Natural killer cell (primary cell): Measurements from ENCODE around the gene SH3PXD2A. TPM values are rescaled to one million over a fixed set of nuclear protein-coding genes. Genes with fewer than 3 reads are reported as not detected.

Experiments used
- ATAC-seq, 3 donors: fragments of 150-1000 bp in 2 of 3; fragments of 200-7000 bp in 1 of 3; cut with Tn5 transposase; 1 replicate in 1 of 3; 2 replicates in 2 of 3; pipeline ENCODE4 v1.10.0; 2021; ENCODE audit warnings: mild to moderate bottlenecking in 2 of 3, moderate library complexity in 2 of 3
- DNase-seq, 2 donors: peaks; one replicate each; pipeline versions ENCODE4 v3.0.0 to v3.0.0-alpha.2; 2013 to 2021; ENCODE audit warnings: mixed read lengths in 1 of 2
- H3K27ac ChIP-seq: one replicate; pipeline ENCODE4 v1.5.1; 2013; ENCODE audit warnings: mild to moderate bottlenecking, low read length
- H3K27me3 ChIP-seq: one replicate; pipeline ENCODE4 v1.6.1; 2013; ENCODE audit warnings: low read length; ENCODE audit not compliant: control insufficient read depth, insufficient read depth
- H3K36me3 ChIP-seq: one replicate; pipeline ENCODE4 v1.6.1; 2013; ENCODE audit warnings: low read length; ENCODE audit not compliant: control insufficient read depth, insufficient read depth
- H3K4me1 ChIP-seq: one replicate; pipeline ENCODE4 v1.6.1; 2013; ENCODE audit warnings: low read length; ENCODE audit not compliant: control insufficient read depth, insufficient read depth
- H3K4me3 ChIP-seq: one replicate; pipeline ENCODE4 v1.5.1; 2013; ENCODE audit warnings: low read length
- H3K9me3 ChIP-seq: one replicate; pipeline ENCODE4 v1.6.1; 2013; ENCODE audit warnings: low read length; ENCODE audit not compliant: control insufficient read depth, insufficient read depth
- H3K27ac Mint-ChIP-seq, 2 donors: one replicate each; pipeline ENCODE4 v1.8.0; 2022; ENCODE audit warnings: mild to moderate bottlenecking in 2 of 2, mixed read lengths in 2 of 2, moderate library complexity in 1 of 2
- H3K27me3 Mint-ChIP-seq, 2 donors: one replicate each; pipeline ENCODE4 v1.8.0; 2022; ENCODE audit warnings: low read depth in 2 of 2, mixed read lengths in 2 of 2
- H3K36me3 Mint-ChIP-seq: one replicate; pipeline ENCODE4 v1.8.0; 2022; ENCODE audit warnings: mixed read lengths
- H3K4me1 Mint-ChIP-seq, 2 donors: one replicate each; pipeline ENCODE4 v1.8.0; 2022; ENCODE audit warnings: mixed read lengths in 2 of 2
- H3K4me3 Mint-ChIP-seq: one replicate; pipeline ENCODE4 v1.8.0; 2022; ENCODE audit warnings: mild to moderate bottlenecking, moderate library complexity, mixed read lengths
- H3K9me3 Mint-ChIP-seq, 2 donors: one replicate each; pipeline ENCODE4 v1.8.0; 2022; ENCODE audit warnings: mixed read lengths in 2 of 2
- CTCF ChIP-seq: fragments of 200-600 bp; IDR thresholded peaks from one replicate; pipeline ENCODE4 v1.8.0; 2022; ENCODE audit warnings: antibody characterized with exemption
- WGBS: methylation state at CpG from one replicate; pipeline ENCODE4 v1.1.7; 2013; ENCODE audit warnings: missing lambda C conversion rate; ENCODE audit not compliant: insufficient coverage; 5-methylcytosine and 5-hydroxymethylcytosine counted together
- intact Hi-C: fragments of 100-400 bp; cut with micrococcal nuclease; formaldehyde crosslinking; loops from one replicate; pipeline ENCODE4 v1.14.2; 2022
- total RNA-seq, 4 donors: library from RNA; stranded (reverse); fragments of 120-200 nt in 1 of 4; gene quantifications; one replicate each; pipeline versions ENCODE4 v1.2.3 to v1.2.4, GENCODE V29; 2013 to 2022

The SH3PXD2A gene
- total RNA-seq, 3 donors from 2014 or later (not counting 1 experiment from before 2014, with no cell fraction given), result 3.3 to 7.0 (median 4.9) TPM

GRCh38 chr10:103794996-103795395, 60.4 kb downstream of the SH3PXD2A start:
- Histone ChIP-seq H3K4me1 (peaks cover 6% of the 10 kb centered on the region), H3K27me3 (no peaks in the 10 kb centered on the region), H3K4me3 (no peak overlapping the region), H3K36me3 (no peaks in the 10 kb centered on the region), H3K9me3 (no peaks in the 10 kb centered on the region), H3K27ac (no peak overlapping the region)
- no peak for DNase-seq
- peaks cover 0 to 4% of the 10 kb centered on the region in 2 donors for H3K27me3 Mint-ChIP-seq
- no peaks in the 10 kb centered on the region for H3K36me3 Mint-ChIP-seq
- TF ChIP-seq CTCF, result no peak
- H3K9me3 Mint-ChIP-seq, result no peaks in the 10 kb centered on the region
- no peak for ATAC-seq
- intact Hi-C loops, result no loop called here
- 96% methylated on average over 7 of the region's 7 CpGs for WGBS
- peaks cover 6 to 8% of the 10 kb centered on the region in 2 donors for H3K4me1 Mint-ChIP-seq
- H3K27ac Mint-ChIP-seq, result no peak overlapping the region
- H3K4me3 Mint-ChIP-seq, result no peak overlapping the region

GRCh38 chr10:103793920-103794883, 61.2 kb downstream of the SH3PXD2A start:
- Mint-ChIP-seq H3K4me3 (no peak overlapping the region), H3K9me3 (no peaks in the 10 kb centered on the region), H3K27me3 (peaks cover 0 to 4% of the 10 kb centered on the region in 2 donors), H3K4me1 (no peaks in the 10 kb centered on the region), H3K36me3 (no peaks in the 10 kb centered on the region), H3K27ac (no peak overlapping the region)
- H3K9me3 ChIP-seq, result no peaks in the 10 kb centered on the region
- no peaks in the 10 kb centered on the region for H3K27me3 ChIP-seq
- H3K4me1 ChIP-seq, result no peaks in the 10 kb centered on the region
- intact Hi-C loops, result no loop called here
- 84% methylated on average over 10 of the region's 13 CpGs for whole genome bisulfite sequencing
- DNase-seq (no peak), ATAC-seq (no peak)
- H3K36me3 ChIP-seq, result no peaks in the 10 kb centered on the region
- TF ChIP-seq CTCF, result no peak
- H3K27ac ChIP-seq, result no peak overlapping the region
- no peak overlapping the region for H3K4me3 ChIP-seq

GRCh38 chr10:103793429-103793828, 61.9 kb downstream of the SH3PXD2A start:
- Mint-ChIP-seq H3K9me3 (no peaks in the 10 kb centered on the region), H3K4me3 (no peak overlapping the region), H3K36me3 (no peaks in the 10 kb centered on the region), H3K27me3 (peaks cover 0 to 4% of the 10 kb centered on the region in 2 donors), H3K4me1 (no peaks in the 10 kb centered on the region), H3K27ac (no peak overlapping the region)
- 93% methylated on average over 3 of the region's 3 CpGs for WGBS
- no peaks in the 10 kb centered on the region for H3K4me1 ChIP-seq
- no peak overlapping the region for H3K4me3 ChIP-seq
- H3K27me3 ChIP-seq, result no peaks in the 10 kb centered on the region
- intact Hi-C loops, result no loop called here
- TF ChIP-seq CTCF, result no peak
- no peaks in the 10 kb centered on the region for H3K9me3 ChIP-seq
- H3K36me3 ChIP-seq, result no peaks in the 10 kb centered on the region
- ATAC-seq (no peak), DNase-seq (no peak)
- H3K27ac ChIP-seq, result no peak overlapping the region
